IMR-90 (cell line): ENCODE data around the gene BAD. TPM values are rescaled to one million over a fixed set of nuclear protein-coding genes. Genes with fewer than 3 reads are reported as not detected.

ENCODE experiments used
- ATAC-seq: fragments of 200-7000 bp; cut with Tn5 transposase; 2 replicates; pipeline ENCODE4 v1.9.1; 2020; ENCODE audit warnings: low read depth, mild to moderate bottlenecking, moderate library complexity
- BruUV-seq: library from RNA; stranded (reverse); fragments of 400-500 nt; replicated peaks from 2 replicates; lab custom pipeline; 2021; lab: Mats Ljungman, UMichigan
- CTCF ChIA-PET: fragments of 300-600 bp; formaldehyde crosslinking; extraction: SDS; loops from one replicate; lab custom pipeline; 2021; ENCODE audit warnings: antibody characterized with exemption; lab: Yijun Ruan, JAX
- POLR2A ChIA-PET: fragments of 300-600 bp; sonication (Branson Sonifier 250); formaldehyde crosslinking; loops from one replicate; lab custom pipeline; 2022; ENCODE audit warnings: antibody characterized with exemption; ENCODE audit not compliant: unreplicated experiment; lab: Charles Lee
- DNase-seq: peaks from one replicate; pipeline ENCODE4 v3.0.0; 2013
- H2AFZ ChIP-seq: replicated peaks from 2 replicates; pipeline ENCODE3; 2013; ENCODE audit warnings: low read length, mild to moderate bottlenecking; ENCODE audit not compliant: poor library complexity
- H2AK5ac ChIP-seq: 2 replicates; pipeline ENCODE4 v1.6.1; 2013; ENCODE audit warnings: low read depth, low read length, inconsistent platforms
- H2AK9ac ChIP-seq: replicated peaks from 2 replicates; pipeline ENCODE3; 2013; ENCODE audit warnings: mild to moderate bottlenecking, low read depth, low read length, moderate library complexity; ENCODE audit not compliant: poor library complexity
- H2BK120ac ChIP-seq: 2 replicates; pipeline ENCODE4 v1.6.1; 2013; ENCODE audit warnings: low read depth, low read length, inconsistent platforms
- H2BK15ac ChIP-seq: 3 replicates; pipeline ENCODE4 v1.6.1; 2013; ENCODE audit warnings: low read depth, low read length, inconsistent platforms
- H2BK20ac ChIP-seq: 2 replicates; pipeline ENCODE4 v1.6.1; 2013; ENCODE audit warnings: low read depth, mild to moderate bottlenecking, inconsistent platforms, low read length, moderate library complexity
- H2BK5ac ChIP-seq: 2 replicates; pipeline ENCODE4 v1.6.1; 2013; ENCODE audit warnings: mild to moderate bottlenecking, low read depth, low read length, inconsistent platforms; ENCODE audit not compliant: poor library complexity, severe bottlenecking
- H3K14ac ChIP-seq: replicated peaks from 2 replicates; pipeline ENCODE4 v1.6.1; 2013; ENCODE audit warnings: low read depth, low read length, inconsistent platforms
- H3K18ac ChIP-seq: 2 replicates; pipeline ENCODE4 v1.6.1; 2013; ENCODE audit warnings: low read depth, low read length, control low read depth
- H3K23ac ChIP-seq: 2 replicates; pipeline ENCODE4 v1.6.1; 2013; ENCODE audit warnings: low read depth, low read length, inconsistent platforms
- H3K27ac ChIP-seq: 2 replicates; pipeline ENCODE4 v1.5.1; 2013; ENCODE audit warnings: mild to moderate bottlenecking, control low read depth, low read length; ENCODE audit not compliant: insufficient read depth
- H3K27me3 ChIP-seq: 2 replicates; pipeline ENCODE4 v1.6.1; 2013; ENCODE audit warnings: low read length; ENCODE audit not compliant: control insufficient read depth, insufficient read depth
- H3K36me3 ChIP-seq: 2 replicates; pipeline ENCODE4 v1.6.1; 2013; ENCODE audit warnings: low read length, mixed read lengths; ENCODE audit not compliant: control insufficient read depth, insufficient read depth
- H3K4ac ChIP-seq: 2 replicates; pipeline ENCODE4 v1.6.1; 2013; ENCODE audit warnings: low read depth, low read length, inconsistent platforms
- H3K4me1 ChIP-seq: 2 replicates; pipeline ENCODE4 v1.6.1; 2013; ENCODE audit warnings: low read length, mixed read lengths; ENCODE audit not compliant: control insufficient read depth, insufficient read depth
- H3K4me2 ChIP-seq: 2 replicates; pipeline ENCODE4 v1.6.1; 2013; ENCODE audit warnings: low read depth, mild to moderate bottlenecking, control low read depth, low read length, moderate library complexity
- H3K4me3 ChIP-seq: 2 replicates; pipeline ENCODE4 v1.5.1; 2013; ENCODE audit warnings: low read depth, mild to moderate bottlenecking, control low read depth, low read length, moderate library complexity; ENCODE audit not compliant: insufficient read depth
- H3K56ac ChIP-seq: 2 replicates; pipeline ENCODE4 v1.6.1; 2013; ENCODE audit warnings: low read length, inconsistent platforms; ENCODE audit not compliant: insufficient read depth; ENCODE audit errors: extremely low read depth
- H3K79me1 ChIP-seq, 2 experiments: 2 replicates each; pipeline ENCODE4 v1.6.1; 2013; ENCODE audit warnings: low read length in 2 of 2, inconsistent platforms in 1 of 2, low read depth in 1 of 2
- H3K9ac ChIP-seq: 2 replicates; pipeline ENCODE4 v1.6.1; 2013; ENCODE audit warnings: low read depth, low read length, control low read depth
- H3K9me1 ChIP-seq: 2 replicates; pipeline ENCODE4 v1.6.1; 2013; ENCODE audit warnings: low read length, inconsistent platforms; ENCODE audit not compliant: insufficient read depth
- H3K9me3 ChIP-seq: 2 replicates; pipeline ENCODE4 v1.6.1; 2013; ENCODE audit warnings: low read length; ENCODE audit not compliant: control insufficient read depth, insufficient read depth
- H4K20me1 ChIP-seq: 2 replicates; pipeline ENCODE4 v1.6.1; 2013; ENCODE audit warnings: low read length, inconsistent platforms; ENCODE audit not compliant: insufficient read depth
- H4K5ac ChIP-seq: 2 replicates; pipeline ENCODE4 v1.6.1; 2013; ENCODE audit warnings: mild to moderate bottlenecking, low read depth, low read length, control low read depth
- H4K8ac ChIP-seq, 2 experiments: 2 replicates each; pipeline ENCODE4 v1.6.1; 2013; ENCODE audit warnings: low read depth in 2 of 2, low read length in 2 of 2, control low read depth in 1 of 2, inconsistent platforms in 1 of 2
- H4K91ac ChIP-seq: 2 replicates; pipeline ENCODE4 v1.6.1; 2013; ENCODE audit warnings: low read depth, low read length, inconsistent platforms; ENCODE audit not compliant: insufficient read depth
- CEBPB ChIP-seq: IDR thresholded peaks from 2 replicates; pipeline ENCODE4 v1.6.1; 2012; ENCODE audit warnings: low read depth, low read length, improper control_type of control experiment
- CHD1 ChIP-seq: IDR thresholded peaks from 2 replicates; pipeline ENCODE4 v1.6.1; 2012; ENCODE audit warnings: low read depth, low read length, improper control_type of control experiment
- MAFK ChIP-seq: IDR thresholded peaks from 2 replicates; pipeline ENCODE4 v1.6.1; 2012; ENCODE audit warnings: low read depth, low read length, improper control_type of control experiment
- MAZ ChIP-seq: IDR thresholded peaks from 2 replicates; pipeline ENCODE4 v1.6.1; 2012; ENCODE audit warnings: low read depth, mild to moderate bottlenecking, low read length, improper control_type of control experiment, moderate library complexity, borderline replicate concordance
- MXI1 ChIP-seq: IDR thresholded peaks from 2 replicates; pipeline ENCODE4 v1.6.1; 2012; ENCODE audit warnings: low read depth, mild to moderate bottlenecking, low read length, moderate library complexity, borderline replicate concordance
- NFE2L2 ChIP-seq: fragments of 150-350 bp; IDR thresholded peaks from 2 replicates; pipeline ENCODE4 v1.6.1; 2016; ENCODE audit warnings: low read depth, mild to moderate bottlenecking, low read length
- POLR2A ChIP-seq: IDR thresholded peaks from 2 replicates; pipeline ENCODE4 v1.6.1; 2012; ENCODE audit warnings: mild to moderate bottlenecking, low read depth, low read length
- RAD21 ChIP-seq: IDR thresholded peaks from 2 replicates; pipeline ENCODE4 v1.6.1; 2012; ENCODE audit warnings: low read length, improper control_type of control experiment
- RFX5 ChIP-seq: IDR thresholded peaks from 2 replicates; pipeline ENCODE4 v1.8.0; 2012; ENCODE audit warnings: low read depth, mild to moderate bottlenecking, low read length, moderate library complexity
- SMC3 ChIP-seq: fragments of 150-350 bp; IDR thresholded peaks from 2 replicates; pipeline ENCODE4 v1.6.1; 2016; ENCODE audit warnings: low read depth, mild to moderate bottlenecking, antibody characterized with exemption, low read length, moderate library complexity
- WGBS, 2 experiments: methylation state at CpG; one replicate each; pipeline versions ENCODE4 v1.1.5 to v1.1.7; 2013; ENCODE audit warnings: missing lambda C conversion rate in 2 of 2; ENCODE audit not compliant: insufficient read length in 1 of 2; ENCODE audit errors: extremely low coverage in 2 of 2; 5-methylcytosine and 5-hydroxymethylcytosine counted together
- dilution Hi-C: fragments of 300-500 bp; cut with HindIII; formaldehyde crosslinking; loops from one replicate; pipeline ENCODE4 v1.14.3; 2018; ENCODE audit warnings: low sequenced_read_pairs; ENCODE audit not compliant: unreplicated experiment
- in situ Hi-C: fragments of 300-500 bp; cut with MboI; formaldehyde crosslinking; loops from 3 replicates; pipeline ENCODE4 v1.14.3; 2019; ENCODE audit warnings: low sequenced_read_pairs, inconsistent platforms, mixed read lengths
- intact Hi-C: fragments of 100-400 bp; cut with micrococcal nuclease; formaldehyde crosslinking; loops from 2 replicates; pipeline ENCODE4 v1.10.0; 2022
- polyA plus RNA-seq, 3 experiments: library from polyadenylated mRNA; depleted of rRNA; stranded (reverse); fragments of >200 nt; gene quantifications; 2 replicates each; pipeline ENCODE4 v1.2.3, GENCODE V29; 2012; ENCODE audit warnings: low replicate concordance in 1 of 3
- total RNA-seq: library from RNA; depleted of rRNA; stranded (reverse); fragments of >200 nt; gene quantifications from 2 replicates; pipeline ENCODE4 v1.2.3, GENCODE V29; 2012
- TF ChIP-seq, protein P1 (sequence below): fragments of 150-350 bp; IDR thresholded peaks from 2 replicates; pipeline ENCODE4 v1.6.1; 2016; ENCODE audit warnings: low read depth, mild to moderate bottlenecking, low read length, moderate library complexity, borderline replicate concordance
- TF ChIP-seq, protein P2 (sequence below): fragments of 150-350 bp; IDR thresholded peaks from 2 replicates; pipeline ENCODE4 v1.6.1; 2017; ENCODE audit warnings: mild to moderate bottlenecking, antibody characterized with exemption, low read length, low read depth
- TF ChIP-seq, protein P3 (sequence below): conservative IDR thresholded peaks from 2 replicates; pipeline ENCODE4 v1.5.1; 2012; ENCODE audit warnings: mild to moderate bottlenecking, low read depth, low read length, improper control_type of control experiment

BAD gene
- total and polyA plus RNA-seq, 2 of the 4 experiments (the other 2 are of a cell fraction), result 30.3 to 68.0 TPM

DNA sequence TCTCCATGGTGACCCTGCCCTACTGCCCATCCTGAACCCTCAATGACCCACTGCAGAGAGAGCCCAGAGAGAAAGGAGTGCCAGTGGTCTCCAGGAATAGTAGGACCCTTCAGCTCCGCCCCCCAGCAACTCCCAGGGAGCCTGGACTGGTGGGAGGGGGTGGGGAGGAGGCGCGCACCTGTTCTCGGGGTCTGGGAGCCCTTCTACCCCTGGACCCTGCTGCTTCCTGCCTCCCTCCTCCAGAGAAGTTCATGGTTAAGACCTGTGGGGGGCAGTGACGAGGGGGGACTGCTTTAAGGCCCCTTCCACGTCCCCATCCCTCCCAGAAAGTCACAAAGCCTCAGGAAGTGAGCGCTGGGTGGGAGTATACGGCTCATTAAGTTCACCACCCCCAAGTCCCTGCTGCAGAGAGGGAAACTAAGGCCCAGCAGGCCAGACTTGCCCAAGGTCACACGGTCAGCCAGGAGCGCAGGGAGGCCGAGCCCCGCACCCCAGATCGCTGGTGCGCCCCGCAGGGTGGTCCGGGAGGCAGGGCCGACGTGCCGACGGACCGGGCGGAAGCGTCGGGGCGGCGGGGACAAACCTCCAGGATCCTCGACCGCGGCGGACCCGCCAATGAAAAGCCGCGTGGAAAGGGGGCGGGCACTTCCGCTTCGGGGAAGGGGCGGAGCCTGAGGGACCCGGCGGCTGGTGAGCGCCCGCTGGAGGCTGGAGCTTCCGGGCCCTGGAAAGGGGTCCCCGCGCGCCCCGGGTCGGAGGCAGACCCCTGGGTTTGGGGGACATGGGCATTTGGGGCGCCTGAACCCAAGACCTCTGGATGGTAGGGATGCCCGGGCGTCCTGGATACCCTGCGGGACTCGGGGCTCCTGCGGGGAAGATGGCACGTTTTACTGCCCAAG, 58.6 kb downstream of the BAD start, which contains the start of the genes NUDT22 and TRPT1:
Gene NUDT22, plus strand, starts transcription at position 667 of the 899 bp plus-strand sequence. CDS start 379 bp downstream, outside the sequence.
Gene TRPT1, minus strand, starts transcription at position 579 of the 899 bp plus-strand sequence. Its CDS starts 326 bp downstream, at position 253.
- no peaks in the 10 kb centered on the region; the same call in 1 of the 2 replicates for H4K20me1 ChIP-seq
- H3K23ac ChIP-seq, result peak within 1 kb of the TSS; percentile 92
- H3K79me1 ChIP-seq, result peaks cover 22 to 62% of the 10 kb centered on the region in 2 experiments; a peak in 3 of 4 replicates
- ChIA-PET POLR2A (interaction anchor here (0.5 kb wide), 1 partner anchor 75 kb away, joined by 3 read pairs; no protein-coding TSS in a partner anchor), CTCF (interaction anchor here (0.6 to 0.9 kb wide), 2 partner anchors 36 to 75 kb away, joined by 3 read pairs; no protein-coding TSS in a partner anchor)
- H3K4me1 ChIP-seq, result peaks cover 20% of the 10 kb centered on the region
- no peaks in the 10 kb centered on the region for H3K27me3 ChIP-seq
- H3K27ac ChIP-seq, result peak within 1 kb of the TSS; percentile 85
- H2BK120ac ChIP-seq, result peak within 1 kb of the TSS; percentile 25
- H4K8ac ChIP-seq, result peak within 1 kb of the TSS; percentile 86 to 99
- peak within 1 kb of the TSS; percentile 95 for H3K14ac ChIP-seq
- H3K9ac ChIP-seq, result peak within 1 kb of the TSS; percentile 93
- H2AK5ac ChIP-seq, result peak within 1 kb of the TSS; percentile 94
- ATAC-seq (peak; percentile 84), DNase-seq (peak; percentile 66)
- 0% methylated on average over 30 of the region's 54 CpGs; no CpG with 5 or more reads in 1 of the 2 experiments for WGBS, 2 experiments
- dilution Hi-C loops (no loop called here), intact Hi-C loops (no loop called here), in situ Hi-C loops (no loop called here)
- no TSS peak for BruUV-seq
- peak within 1 kb of the TSS; percentile 100 for H2AK9ac ChIP-seq
- H3K4ac ChIP-seq, result peak within 1 kb of the TSS; percentile 95
- H2BK5ac ChIP-seq, result peak within 1 kb of the TSS; percentile 90
- peak within 1 kb of the TSS; percentile 95 for H3K4me2 ChIP-seq
- peak within 1 kb of the TSS; percentile 95 for H4K5ac ChIP-seq
- H3K36me3 ChIP-seq, result peaks cover 5% of the 10 kb centered on the region
- H3K4me3 ChIP-seq, result peak within 1 kb of the TSS; percentile 95
- peak within 1 kb of the TSS; percentile 26; the same call in 1 of the 3 replicates for H2BK15ac ChIP-seq
- no peaks in the 10 kb centered on the region for H3K9me3 ChIP-seq
- peak within 1 kb of the TSS; percentile 82 for H3K18ac ChIP-seq
- peak within 1 kb of the TSS; percentile 83 for H3K56ac ChIP-seq
- no peak within 1 kb of the TSS for H2BK20ac ChIP-seq
- peak within 1 kb of the TSS; percentile 99 for H2AFZ ChIP-seq
- peak within 1 kb of the TSS; percentile 94 for H4K91ac ChIP-seq
- H3K9me1 ChIP-seq, result peaks cover 19% of the 10 kb centered on the region
- TF ChIP-seq CEBPB (no peak), RFX5 (no peak), RAD21 (no peak), MAZ (no peak; the same call in 1 of the 2 replicates), SMC3 (no peak), MXI1 (peak; percentile 70; the same call in 1 of the 2 replicates), MAFK (no peak), CHD1 (no peak), POLR2A (peak; percentile 49), NFE2L2 (no peak)
- TF ChIP-seq, protein P1, sequence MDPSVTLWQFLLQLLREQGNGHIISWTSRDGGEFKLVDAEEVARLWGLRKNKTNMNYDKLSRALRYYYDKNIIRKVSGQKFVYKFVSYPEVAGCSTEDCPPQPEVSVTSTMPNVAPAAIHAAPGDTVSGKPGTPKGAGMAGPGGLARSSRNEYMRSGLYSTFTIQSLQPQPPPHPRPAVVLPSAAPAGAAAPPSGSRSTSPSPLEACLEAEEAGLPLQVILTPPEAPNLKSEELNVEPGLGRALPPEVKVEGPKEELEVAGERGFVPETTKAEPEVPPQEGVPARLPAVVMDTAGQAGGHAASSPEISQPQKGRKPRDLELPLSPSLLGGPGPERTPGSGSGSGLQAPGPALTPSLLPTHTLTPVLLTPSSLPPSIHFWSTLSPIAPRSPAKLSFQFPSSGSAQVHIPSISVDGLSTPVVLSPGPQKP, result no peak
- TF ChIP-seq, protein P2, sequence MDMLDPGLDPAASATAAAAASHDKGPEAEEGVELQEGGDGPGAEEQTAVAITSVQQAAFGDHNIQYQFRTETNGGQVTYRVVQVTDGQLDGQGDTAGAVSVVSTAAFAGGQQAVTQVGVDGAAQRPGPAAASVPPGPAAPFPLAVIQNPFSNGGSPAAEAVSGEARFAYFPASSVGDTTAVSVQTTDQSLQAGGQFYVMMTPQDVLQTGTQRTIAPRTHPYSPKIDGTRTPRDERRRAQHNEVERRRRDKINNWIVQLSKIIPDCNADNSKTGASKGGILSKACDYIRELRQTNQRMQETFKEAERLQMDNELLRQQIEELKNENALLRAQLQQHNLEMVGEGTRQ, result no peak
- TF ChIP-seq, protein P3, sequence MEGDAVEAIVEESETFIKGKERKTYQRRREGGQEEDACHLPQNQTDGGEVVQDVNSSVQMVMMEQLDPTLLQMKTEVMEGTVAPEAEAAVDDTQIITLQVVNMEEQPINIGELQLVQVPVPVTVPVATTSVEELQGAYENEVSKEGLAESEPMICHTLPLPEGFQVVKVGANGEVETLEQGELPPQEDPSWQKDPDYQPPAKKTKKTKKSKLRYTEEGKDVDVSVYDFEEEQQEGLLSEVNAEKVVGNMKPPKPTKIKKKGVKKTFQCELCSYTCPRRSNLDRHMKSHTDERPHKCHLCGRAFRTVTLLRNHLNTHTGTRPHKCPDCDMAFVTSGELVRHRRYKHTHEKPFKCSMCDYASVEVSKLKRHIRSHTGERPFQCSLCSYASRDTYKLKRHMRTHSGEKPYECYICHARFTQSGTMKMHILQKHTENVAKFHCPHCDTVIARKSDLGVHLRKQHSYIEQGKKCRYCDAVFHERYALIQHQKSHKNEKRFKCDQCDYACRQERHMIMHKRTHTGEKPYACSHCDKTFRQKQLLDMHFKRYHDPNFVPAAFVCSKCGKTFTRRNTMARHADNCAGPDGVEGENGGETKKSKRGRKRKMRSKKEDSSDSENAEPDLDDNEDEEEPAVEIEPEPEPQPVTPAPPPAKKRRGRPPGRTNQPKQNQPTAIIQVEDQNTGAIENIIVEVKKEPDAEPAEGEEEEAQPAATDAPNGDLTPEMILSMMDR, result peak; percentile 12; the same call in 1 of the 2 replicates
